Measurements from ENCODE around the gene HMGCR. TPM values are rescaled to one million over a fixed set of nuclear protein-coding genes. Genes with fewer than 3 reads are reported as not detected.
"Not testable (repeated sequence)": the region's sequence is repeated elsewhere in the genome, so short reads cannot be mapped to it uniquely, and the experiment has no call there.

Gene HMGCR
- total RNA-seq, 4 donors from 2014 or later, result 30.2 to 56.2 (median 42.5) TPM

- TF ChIP-seq, protein P1, sequence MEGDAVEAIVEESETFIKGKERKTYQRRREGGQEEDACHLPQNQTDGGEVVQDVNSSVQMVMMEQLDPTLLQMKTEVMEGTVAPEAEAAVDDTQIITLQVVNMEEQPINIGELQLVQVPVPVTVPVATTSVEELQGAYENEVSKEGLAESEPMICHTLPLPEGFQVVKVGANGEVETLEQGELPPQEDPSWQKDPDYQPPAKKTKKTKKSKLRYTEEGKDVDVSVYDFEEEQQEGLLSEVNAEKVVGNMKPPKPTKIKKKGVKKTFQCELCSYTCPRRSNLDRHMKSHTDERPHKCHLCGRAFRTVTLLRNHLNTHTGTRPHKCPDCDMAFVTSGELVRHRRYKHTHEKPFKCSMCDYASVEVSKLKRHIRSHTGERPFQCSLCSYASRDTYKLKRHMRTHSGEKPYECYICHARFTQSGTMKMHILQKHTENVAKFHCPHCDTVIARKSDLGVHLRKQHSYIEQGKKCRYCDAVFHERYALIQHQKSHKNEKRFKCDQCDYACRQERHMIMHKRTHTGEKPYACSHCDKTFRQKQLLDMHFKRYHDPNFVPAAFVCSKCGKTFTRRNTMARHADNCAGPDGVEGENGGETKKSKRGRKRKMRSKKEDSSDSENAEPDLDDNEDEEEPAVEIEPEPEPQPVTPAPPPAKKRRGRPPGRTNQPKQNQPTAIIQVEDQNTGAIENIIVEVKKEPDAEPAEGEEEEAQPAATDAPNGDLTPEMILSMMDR (IDR thresholded peaks at IDR 0.05), result no peak
- no peak for TF ChIP-seq POLR2A (IDR thresholded peaks at IDR 0.05)
- Histone ChIP-seq H3K4me3 (replicated peaks in 1 of 3) (no peak overlapping the region), H3K27ac (no peak overlapping the region), H3K9me3 (no peaks in the 10 kb centered on the region), H3K4me1 (peaks cover 8 to 11% of the 10 kb centered on the region in 2 donors), H3K36me3 (no peaks in the 10 kb centered on the region), H3K27me3 (no peaks in the 10 kb centered on the region)
- 76 to 86% methylated on average over 1 of the region's 1 CpG for WGBS, 2 donors
- intact Hi-C loops (cut with DNase I), result no loop called here
- DNase-seq, result no peak
Observed at GRCh38 chr5:75325242-75325641, 11.8 kb upstream of the HMGCR start.

- H3K27ac ChIP-seq, result no peak overlapping the region
- H3K9me3 ChIP-seq, result no peaks in the 10 kb centered on the region
- H3K4me1 ChIP-seq, result no peaks in the 10 kb centered on the region
- no peak overlapping the region for H3K4me3 ChIP-seq (replicated peaks in 1 of 3)
- H3K36me3 ChIP-seq, result no peaks in the 10 kb centered on the region
- TF ChIP-seq, protein P1 (IDR thresholded peaks at IDR 0.05), result no peak
- TF ChIP-seq POLR2A (IDR thresholded peaks at IDR 0.05), result no peak
- H3K27me3 ChIP-seq, result no peaks in the 10 kb centered on the region
- intact Hi-C loops (cut with DNase I), result loop anchor here (10.0 kb wide), 1 partner anchor 354 kb away; no protein-coding TSS in a partner anchor
- no peak for DNase-seq
- 85 to 95% methylated on average over 7 of the region's 7 CpGs for WGBS, 2 donors
Observed at GRCh38 chr5:75330404-75330803, 6.6 kb upstream of the HMGCR start.

- Histone ChIP-seq H3K36me3 (no peaks in the 10 kb centered on the region), H3K9me3 (no peaks in the 10 kb centered on the region), H3K4me3 (replicated peaks in 1 of 3) (no peak overlapping the region), H3K27ac (no peak overlapping the region), H3K4me1 (peaks cover 0 to 5% of the 10 kb centered on the region in 2 donors), H3K27me3 (no peaks in the 10 kb centered on the region)
- intact Hi-C loops (cut with DNase I), result loop anchor here (10.0 kb wide), 1 partner anchor 353 kb away; no protein-coding TSS in a partner anchor
- DNase-seq, result no peak
- WGBS, 2 donors, result 66 to 68% methylated on average over 4 of the region's 4 CpGs
- TF ChIP-seq POLR2A (IDR thresholded peaks at IDR 0.05), result no peak
- TF ChIP-seq, protein P1 (IDR thresholded peaks at IDR 0.05), result no peak
Observed at GRCh38 chr5:75331095-75332090, 5.6 kb upstream of the HMGCR start.

DNA sequence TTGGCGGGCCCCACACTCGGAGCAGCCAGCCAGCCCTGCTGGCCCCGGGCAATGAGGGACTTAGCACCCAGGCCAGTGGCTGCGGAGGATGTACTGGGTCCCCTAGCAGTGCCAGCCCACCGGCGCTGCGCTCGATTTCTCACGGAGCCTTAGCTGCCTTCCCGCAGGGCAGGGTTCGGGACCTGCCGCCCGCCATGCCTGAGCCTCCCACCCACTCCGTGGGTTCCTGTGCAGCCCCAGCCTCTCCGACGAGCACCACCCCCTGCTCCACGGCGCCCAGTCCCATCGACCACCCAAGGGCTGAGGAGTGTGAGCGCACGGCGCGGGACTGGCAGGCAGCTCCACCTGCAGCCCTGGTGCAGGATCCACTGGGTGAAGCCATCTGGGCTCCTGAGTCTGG, 3.3 kb upstream of the HMGCR start:
- peaks cover 8 to 13% of the 10 kb centered on the region in 2 donors for H3K4me1 ChIP-seq

GRCh38 chr5:75334413-75334812, 2.6 kb upstream of the HMGCR start:
- not testable (repeated sequence) for H3K27me3 ChIP-seq; H3K4me3 ChIP-seq (replicated peaks in 1 of 3); H3K27ac ChIP-seq; H3K9me3 ChIP-seq; DNase-seq; H3K36me3 ChIP-seq
- H3K4me1 ChIP-seq, result peaks cover 10 to 16% of the 10 kb centered on the region in 2 donors
- intact Hi-C loops (cut with DNase I), result loop anchor here (10.0 kb wide), 1 partner anchor 350 kb away; no protein-coding TSS in a partner anchor
- 91 to 96% methylated on average over 10 of the region's 10 CpGs for WGBS, 2 donors

More for the DNA sequence above, 3.3 kb upstream of the HMGCR start:
- WGBS, 2 donors, result 95 to 98% methylated on average over 12 to 20 of the region's 23 CpGs
- DNase-seq; H3K4me3 ChIP-seq (replicated peaks in 1 of 3); H3K27me3 ChIP-seq; H3K9me3 ChIP-seq; H3K36me3 ChIP-seq; H3K27ac ChIP-seq: not testable (repeated sequence)
- intact Hi-C loops (cut with DNase I), result loop anchor here (10.0 kb wide), 1 partner anchor 351 kb away; no protein-coding TSS in a partner anchor

DNA sequence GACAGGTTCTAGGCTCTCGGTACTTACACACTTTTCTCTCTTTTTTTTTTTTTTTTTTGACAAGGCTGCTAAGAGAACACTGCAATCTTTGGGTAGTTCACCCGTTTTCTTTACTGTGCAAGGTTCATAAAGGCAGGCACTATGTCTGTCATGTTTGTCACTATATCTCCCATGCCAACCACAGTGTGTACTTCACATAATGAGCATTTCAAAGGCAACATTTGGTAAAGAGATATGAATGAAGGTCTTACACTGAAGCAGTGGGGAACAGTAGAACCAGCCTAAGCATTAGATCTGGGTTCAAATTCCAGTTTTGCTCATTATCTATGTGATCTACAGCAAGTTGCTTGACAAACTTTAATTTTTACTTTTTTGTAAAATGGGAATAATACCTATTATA, 1.5 kb upstream of the HMGCR start:
- no peaks in the 10 kb centered on the region for H3K27me3 ChIP-seq
- no peak overlapping the region for H3K4me3 ChIP-seq (replicated peaks in 1 of 3)
- 84 to 86% methylated on average over 2 of the region's 2 CpGs for WGBS, 2 donors
- H3K4me1 ChIP-seq, result peaks cover 10 to 16% of the 10 kb centered on the region in 2 donors
- intact Hi-C loops (cut with DNase I), result loop anchor here (10.0 kb wide), 1 partner anchor 349 kb away; no protein-coding TSS in a partner anchor
- TF ChIP-seq, protein P1 (IDR thresholded peaks at IDR 0.05), result no peak
- TF ChIP-seq POLR2A (IDR thresholded peaks at IDR 0.05), result no peak
- no peaks in the 10 kb centered on the region for H3K36me3 ChIP-seq
- no peaks in the 10 kb centered on the region for H3K9me3 ChIP-seq
- H3K27ac ChIP-seq, result no peak overlapping the region
- no peak for DNase-seq
